OCI-M2 (cell line): ENCODE results near the gene TNS1.

ENCODE experiments used
- DNase-seq: peaks from one replicate; lab custom pipeline; 2025; ENCODE audit not compliant: unreplicated experiment; lab: John Stamatoyannopoulos, UW

TNS1 gene

DNA sequence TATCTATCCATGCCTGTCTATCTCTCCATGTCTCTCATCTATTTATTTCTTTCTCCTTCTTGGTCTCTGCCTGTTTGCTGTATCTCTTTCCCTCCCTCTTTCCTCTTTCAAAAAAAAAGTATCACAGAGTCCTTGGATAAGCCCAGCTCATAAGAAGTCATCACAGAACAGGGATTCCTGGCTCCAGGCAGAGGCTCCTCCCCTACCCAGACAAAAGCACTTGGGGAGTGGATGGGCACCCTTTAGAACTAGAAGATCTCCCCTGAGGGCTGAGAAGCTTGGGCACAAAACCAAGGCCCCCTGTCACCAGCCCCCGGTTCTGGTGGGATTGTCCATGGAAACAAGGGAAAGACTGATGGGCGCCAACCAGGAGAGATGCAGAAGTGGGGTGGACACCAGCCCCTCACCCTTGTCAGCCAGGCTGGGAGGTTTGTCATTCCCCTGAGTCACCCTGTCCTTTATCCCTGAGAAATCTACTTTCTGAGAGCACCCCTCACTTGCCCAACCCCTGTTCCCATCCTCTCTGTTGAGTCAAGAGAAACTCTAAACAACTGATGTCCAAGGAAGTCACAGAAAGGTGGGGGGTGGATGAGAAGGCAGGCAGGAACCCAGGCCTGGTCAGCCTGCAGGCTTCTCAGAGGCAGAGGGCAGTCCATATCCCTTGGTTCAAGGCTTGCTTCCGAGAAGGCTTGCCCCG lies 127.1 kb downstream of the TNS1 start:
- no peak for DNase-seq

DNA sequence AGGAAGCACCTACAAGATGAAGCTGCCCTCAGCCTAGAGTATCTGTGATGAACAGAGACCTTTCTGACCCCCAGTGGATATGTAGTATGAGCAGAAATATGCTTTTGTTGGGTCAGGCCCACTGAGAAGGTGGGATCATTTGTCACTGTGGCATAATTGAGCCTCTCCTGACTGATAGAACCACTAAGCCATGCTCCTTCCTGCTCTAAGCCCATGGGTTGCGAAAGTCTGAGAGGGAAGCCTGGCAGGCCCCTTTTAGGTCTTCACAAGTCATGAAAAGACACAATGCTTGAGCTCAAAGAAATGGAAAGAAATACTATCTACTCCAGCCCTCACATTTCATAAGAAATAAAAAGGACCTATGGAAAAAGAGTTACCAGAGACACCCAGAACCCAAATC lies 127.7 kb downstream of the TNS1 start:
- no peak for DNase-seq

DNA sequence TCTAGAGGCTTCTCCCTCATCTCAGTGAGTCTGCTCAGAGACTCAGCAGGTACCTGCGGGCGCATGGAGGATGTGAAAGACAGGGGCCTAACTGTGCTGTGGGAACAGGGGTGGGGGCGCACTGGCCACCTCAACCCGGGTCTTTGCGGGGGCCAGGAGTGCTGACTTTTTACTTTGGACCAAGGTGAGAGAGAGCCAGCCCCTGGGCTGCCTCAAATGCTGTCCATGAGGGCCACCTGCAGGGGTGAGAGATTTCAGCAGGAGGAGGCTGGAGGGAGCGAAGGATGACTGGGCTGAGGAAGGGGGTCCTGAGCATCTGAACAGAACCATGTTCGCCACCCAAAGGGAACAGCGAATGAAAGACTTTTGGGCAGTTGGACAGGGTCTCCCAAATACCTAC lies 129.4 kb downstream of the TNS1 start:
- DNase-seq, result no peak

DNA sequence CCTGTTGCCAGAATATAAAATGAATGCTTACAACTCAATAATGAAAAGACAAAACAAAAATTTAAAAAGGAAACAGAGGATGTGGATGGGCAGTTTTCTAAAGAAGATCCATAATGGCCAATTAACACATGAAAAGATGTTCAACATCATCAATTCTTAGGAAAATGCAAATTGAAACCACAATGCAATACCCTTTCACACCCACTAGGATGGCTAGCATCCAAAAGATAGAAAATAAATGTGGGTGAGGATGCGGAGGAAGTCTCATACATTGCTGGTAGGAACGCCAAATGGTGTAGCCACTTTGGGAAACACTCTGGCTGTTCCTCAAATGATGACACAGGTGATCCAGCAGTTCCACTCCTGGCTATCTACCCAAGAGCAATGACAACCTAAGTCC lies 130.5 kb downstream of the TNS1 start:
- no peak for DNase-seq

DNA sequence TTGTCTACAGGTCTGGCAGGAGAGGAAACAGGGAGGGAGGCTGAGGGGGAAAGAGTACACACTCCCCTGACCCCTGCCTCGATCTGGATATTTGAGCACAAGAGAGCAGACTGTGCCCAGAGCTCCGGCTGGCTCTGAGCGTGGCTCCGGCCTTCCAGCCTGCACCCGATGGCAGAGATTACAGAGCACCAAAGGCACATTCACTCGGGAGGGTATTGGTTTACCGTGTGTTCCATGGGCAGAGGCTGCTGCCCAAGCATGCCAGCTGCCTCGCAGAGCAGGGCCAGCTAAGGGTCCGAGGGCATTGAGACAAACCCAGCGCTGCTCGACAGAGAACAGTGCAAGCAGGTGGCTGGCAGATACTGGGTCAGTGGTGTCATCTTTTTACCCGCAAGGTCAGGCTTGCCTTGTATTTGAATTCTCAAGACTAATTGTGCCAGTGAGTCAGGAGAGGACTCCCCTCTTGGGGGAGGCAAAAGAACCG lies 132.2 kb downstream of the TNS1 start:
- no peak for DNase-seq

DNA sequence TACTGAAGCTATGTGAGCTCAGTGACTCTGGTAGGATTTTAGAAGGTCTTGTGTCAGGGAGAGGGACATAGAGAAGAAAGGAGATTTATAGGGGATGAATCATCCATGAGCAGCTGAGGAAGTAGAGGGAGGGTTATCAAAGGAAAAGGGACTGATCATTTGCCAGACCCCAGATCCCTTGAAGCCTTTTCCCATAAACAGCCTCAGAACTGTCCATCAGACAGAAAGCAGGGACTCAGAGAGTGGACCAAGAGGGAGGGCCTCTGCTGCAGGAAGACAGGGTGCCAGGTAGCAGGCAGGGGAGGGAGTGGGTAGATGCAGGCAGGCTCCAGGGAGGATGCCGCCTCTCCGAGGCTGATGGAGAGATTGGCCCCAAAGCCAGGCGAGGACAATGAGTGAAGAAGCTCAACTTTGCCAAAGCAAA lies 133.9 kb downstream of the TNS1 start:
- DNase-seq, result no peak

DNA sequence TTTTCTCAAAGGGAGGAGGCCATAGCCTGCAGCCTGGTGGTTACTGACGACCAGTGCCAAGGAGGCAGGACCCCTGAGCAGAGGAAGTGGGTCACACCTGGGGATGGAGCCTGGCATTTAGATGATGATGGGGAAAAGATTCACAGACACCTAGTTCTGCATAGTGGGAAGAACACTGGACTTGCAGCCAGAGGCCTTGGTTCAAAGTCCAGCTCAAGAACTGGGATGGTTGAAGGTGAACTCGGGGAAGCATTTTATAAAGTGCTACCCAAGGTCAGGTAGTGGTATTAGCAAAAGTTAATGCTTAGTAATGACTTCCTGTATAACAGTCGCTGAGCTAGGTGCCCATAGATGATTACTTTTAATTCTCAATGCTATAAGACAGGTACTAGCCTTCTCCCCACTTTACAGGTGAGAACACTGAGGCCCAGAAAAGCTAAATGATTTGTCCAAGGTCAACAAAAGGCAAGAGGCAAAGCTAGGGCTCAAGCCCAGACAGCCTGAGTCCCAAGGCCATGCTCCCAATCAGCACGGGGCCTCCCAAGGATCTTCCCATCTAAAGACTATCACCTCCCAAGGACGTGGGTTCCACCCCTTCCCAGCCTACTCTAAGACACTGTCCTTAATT lies 134.4 kb downstream of the TNS1 start:
- no peak for DNase-seq

DNA sequence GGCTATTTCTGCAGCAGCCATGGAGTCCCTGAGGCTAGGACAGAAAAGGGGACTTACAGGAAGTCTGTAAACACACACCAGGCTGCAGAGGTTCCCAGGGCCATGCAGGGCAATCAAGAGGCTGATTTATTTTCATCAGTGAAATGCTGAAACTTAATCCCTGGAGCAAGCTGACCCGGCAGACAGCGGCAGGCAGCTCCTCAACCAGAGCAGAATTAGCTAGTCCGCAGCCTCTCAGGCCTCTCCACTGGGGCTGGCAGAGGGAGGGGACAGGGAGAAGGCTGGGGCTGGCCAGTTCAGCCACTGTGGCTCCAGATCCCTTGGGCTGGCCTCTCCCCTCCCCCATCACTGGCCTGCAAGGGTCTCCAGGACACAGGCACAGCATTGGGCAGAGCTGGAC lies 136.3 kb downstream of the TNS1 start:
- no peak for DNase-seq

DNA sequence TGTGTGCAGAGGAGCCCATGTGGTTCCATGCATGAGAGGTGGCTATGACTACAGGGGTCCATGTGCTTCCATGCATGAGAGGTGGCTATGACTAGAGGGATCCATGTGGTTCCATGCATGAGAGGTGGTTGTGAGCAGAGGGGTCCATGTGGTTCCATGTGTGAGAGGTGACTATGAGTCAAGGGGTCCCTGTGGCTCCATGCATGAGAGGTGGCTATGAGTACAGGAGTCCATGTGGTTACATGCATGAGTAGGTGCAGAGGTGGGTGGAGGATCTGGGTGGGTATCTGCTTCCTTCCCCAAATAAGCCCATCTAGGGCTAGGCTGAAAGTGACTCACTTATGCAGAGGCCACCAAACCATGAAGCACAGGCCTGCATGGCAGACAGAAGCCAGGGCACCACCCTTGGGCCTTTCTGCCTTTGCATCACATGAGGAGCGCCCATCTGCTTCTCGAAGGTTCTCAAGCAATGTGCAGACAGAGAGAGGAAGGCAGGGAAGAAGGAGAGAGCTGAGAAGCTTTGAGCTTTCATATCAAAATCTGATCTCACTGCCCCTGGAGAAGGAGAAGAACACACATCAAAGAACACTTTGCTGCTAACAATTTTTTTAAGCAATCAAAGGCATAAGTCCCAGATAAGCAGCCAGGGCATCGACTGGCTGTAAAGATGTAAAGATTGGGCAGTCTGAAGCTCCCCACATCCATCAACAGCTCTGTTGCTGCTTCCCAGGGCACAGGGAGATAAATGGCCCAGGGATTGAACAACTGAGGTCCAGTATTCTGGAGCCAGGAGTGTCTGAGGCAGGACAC lies 137.6 kb downstream of the TNS1 start:
- no peak for DNase-seq

DNA sequence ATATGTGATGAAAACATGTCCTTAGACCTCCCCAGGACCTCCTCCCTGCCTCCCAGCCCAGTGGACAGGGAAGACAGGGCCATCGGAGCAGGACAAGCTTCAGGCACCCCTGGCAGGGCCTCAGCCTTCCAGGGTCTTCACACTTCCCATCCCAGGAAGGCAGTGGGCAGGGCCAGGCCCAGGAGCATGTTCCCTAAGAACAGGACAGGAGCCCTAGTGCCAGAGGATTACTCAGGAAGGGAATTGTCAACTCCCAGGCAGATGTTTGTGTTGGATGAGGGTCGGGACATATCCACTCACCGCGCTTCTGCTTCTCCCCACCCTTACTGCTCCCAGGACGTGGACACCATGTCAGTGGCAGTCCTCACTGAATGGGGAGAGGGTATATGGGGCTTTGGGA lies 138.9 kb downstream of the TNS1 start:
- no peak for DNase-seq

DNA sequence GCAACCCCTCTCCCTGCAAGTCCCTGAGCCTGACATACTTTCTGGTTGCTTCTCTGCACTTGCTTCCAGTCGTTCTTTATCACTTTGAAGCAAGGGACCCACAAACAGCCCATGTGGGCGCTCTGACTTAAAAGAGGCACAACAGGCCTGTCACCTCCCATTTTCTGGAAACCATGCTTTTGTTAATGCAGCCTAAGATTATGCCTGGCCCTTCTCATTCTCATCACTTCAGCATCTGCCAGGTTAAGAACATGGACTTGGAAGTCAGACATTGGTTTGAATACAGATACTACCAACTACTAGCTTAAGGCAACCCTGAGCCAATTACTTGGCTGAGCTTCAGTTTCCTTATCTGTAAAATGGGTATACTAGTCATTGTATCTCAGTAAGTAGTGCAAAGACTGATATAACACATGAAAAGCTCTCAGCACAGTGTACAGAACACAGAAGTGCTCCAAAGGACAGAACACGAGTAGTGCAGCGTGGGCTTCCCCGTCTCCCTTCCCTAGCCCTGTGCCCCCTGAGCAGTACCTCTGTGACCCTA lies 141.4 kb downstream of the TNS1 start:
- DNase-seq, result no peak

DNA sequence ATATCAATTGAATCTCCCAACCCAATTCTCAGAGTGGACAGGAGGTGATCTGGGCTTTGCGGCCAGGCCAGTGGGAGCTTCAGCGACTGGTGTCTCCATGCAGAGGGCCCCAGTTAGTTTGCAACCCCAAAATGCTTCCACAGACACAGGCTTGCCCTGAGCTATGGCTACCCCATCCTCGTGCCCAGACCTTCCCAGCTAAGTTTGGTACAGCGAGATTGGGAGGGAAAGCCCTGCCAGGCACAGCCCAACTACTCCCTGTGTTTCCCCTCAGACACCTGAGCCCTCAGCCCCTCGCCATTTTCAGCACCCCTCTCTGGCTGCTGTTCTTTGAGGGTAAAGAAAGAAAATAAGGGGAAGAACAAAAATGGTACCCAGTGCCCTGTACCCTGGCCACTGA lies 142.9 kb downstream of the TNS1 start:
- no peak for DNase-seq

DNA sequence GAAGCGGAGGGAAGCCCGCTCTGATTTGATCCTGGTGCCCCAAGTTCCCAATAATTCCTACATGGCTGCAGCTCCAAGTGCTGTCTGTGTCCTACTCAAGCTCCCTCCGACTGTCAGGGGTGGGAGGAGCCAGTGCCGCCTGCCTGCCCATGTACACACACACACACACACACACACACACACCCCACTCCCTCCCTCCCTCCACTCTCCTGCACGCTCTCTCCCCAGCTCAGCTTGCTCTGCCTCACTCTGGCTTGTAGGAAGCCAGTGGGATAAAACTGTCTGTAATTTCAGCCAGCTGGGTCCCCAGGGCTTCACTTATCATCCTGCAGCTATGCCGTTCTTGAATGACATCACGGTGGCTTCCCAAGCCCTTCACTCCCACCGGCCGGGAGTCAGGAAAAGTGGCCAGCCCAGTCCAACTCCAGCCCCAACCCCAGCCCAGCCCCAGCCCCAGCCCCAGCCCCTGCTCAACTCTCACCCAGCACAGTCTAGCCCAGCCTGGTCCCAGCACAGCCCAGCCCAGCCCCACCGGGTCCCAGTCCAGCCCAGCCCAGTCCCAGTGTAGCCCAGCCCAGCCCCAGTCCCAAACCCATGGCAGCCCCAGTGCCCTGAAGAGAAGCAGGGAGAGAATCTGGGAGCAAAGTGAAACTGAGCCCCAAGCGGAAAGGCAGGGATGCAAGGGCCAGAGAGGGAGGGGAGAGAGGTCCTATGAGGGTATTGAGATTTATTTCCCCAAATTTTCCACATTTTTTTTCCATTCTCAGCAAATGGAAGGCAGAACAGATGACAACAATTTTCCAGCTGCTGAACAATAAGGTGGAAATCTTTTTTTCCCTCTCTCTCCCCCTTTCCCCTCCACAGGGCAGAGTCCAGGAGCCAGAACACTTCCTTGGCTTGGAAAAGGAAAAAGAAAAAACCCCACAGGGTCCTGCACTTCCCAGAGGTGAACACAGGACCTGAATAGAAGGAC lies 144.0 kb downstream of the TNS1 start:
- DNase-seq, result no peak

DNA sequence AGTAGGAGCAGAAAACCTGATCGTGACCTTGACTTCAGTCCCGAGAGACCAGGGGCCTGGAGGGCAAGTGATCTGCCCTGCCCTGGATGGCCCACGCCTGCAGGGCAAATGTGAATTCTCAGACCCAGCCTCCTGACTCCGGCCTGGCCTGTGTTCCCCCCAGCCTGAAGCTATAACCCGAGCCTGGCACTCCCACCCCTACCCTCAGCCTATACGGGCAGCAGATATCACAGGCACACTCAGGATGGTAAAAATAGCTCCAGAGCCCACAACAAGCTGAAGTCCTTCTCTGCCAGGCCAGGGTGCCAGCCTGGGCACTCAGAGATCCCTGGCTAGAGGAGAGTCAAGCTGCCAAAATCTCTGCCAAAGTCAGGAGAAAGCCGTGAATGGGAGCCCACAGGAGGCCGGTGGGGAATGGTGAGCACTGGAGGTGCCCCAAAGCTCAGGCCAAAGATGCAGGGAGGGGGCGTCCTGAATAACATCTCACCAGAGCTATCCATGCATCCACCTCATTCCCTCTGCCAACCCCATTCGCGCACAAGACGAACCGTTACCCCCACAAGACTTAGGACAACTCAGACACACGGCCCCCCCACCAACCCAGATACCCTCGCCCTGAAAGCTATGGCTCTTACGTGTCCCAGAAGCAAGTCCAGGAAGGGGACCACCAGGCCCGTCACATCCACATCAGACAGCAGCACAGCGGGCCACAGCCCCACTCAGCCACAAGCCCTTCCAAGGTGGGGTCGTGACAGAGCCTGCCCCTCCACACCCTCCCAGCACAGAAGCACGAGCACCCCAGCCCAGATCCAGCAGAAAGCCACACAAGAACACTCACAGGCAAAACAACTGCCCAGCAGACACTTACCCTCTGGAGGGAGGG lies 144.9 kb downstream of the TNS1 start:
- DNase-seq, result no peak

DNA sequence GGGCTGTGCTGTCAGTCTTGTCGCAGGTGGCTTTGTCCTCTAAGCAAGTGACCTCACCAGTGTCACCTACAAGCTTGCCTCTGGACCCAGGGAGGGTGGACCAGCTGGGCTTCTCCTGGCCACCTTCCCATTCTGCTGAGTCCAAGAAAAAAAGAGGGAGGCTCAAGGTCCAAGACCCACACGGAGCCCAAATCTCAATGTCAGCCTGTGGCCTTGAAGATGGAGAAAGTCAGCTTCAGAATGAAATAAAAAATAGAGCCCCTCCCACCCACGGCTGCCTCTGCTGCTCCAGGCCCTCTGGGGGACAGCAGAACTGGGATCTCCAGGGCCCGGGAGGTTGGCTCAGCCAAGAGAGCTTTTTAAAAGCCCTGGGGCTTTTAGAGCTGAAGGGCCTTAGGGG lies 145.9 kb downstream of the TNS1 start:
- DNase-seq, result no peak

DNA sequence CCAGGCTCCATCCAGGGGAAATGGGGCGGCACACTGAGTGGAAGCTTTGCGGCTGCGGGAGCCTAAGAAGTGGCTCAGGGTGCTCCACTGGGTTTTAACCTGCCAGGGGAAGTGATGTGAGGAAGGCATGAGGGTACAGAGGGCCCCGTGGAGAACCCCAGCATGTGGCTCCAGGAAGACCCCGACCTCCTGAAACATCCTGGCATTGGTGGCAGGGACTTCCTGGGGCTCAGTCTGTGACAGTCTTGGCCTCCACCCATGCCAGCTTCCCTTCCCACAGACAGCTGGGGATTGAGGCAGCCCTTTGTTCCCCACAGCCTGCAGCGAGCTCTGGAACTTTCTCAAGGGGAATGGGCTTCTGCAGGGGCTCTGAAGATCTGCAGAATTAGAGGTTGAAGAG lies 146.6 kb downstream of the TNS1 start:
- no peak for DNase-seq

DNA sequence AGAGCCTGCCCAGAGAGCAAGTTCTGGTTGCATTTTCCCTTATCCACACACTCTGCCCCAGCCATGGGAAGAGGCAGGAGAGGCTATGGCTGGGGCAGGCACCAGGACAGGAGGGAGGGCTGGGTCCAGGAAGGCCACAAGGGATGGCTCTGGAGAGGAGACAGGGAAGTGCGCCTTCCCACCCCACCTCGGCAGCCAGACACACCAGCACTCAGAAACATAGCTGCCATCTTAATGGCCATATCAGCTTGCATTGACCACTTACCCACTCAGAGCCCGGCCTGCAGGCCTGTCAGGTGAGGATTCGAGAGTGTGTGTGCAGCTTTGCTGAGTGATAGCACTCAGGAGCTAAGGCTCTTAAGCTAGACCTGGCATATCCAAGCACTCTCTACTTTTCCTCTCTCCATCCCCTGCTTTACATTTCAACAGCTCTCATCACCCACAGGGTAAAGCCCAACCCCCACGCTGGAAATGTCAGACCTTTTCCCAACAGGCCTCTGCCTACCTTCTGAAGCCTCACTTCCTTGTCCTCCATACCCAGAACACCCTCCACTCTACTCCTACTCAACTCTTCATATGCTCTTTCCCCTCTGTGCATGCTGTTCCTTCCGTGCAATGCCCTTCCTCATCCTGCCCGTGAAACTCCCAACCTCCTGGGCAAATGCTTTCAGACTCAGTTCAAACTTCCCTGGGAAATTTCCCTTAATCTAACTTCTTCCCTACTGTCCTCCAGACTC lies 147.9 kb downstream of the TNS1 start:
- no peak for DNase-seq

DNA sequence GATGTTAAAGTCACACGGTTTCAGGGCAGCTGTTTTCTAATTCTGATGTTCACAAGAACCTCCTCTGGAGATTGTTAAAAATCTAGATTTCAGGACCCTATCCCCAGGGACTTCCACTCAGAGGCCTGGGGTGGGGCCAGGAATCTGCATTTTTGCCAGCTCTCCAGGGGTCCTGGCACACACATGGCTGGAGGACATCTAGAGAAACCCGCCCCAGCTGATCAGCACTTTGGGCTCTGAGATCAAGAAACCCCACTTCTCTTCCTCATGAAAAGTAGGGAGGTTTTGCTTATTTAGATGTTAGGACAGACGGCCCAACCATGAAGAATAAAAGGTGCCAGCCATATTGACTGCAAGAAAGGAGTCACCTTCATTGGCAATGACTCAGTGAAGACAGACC lies 148.8 kb downstream of the TNS1 start:
- no peak for DNase-seq

DNA sequence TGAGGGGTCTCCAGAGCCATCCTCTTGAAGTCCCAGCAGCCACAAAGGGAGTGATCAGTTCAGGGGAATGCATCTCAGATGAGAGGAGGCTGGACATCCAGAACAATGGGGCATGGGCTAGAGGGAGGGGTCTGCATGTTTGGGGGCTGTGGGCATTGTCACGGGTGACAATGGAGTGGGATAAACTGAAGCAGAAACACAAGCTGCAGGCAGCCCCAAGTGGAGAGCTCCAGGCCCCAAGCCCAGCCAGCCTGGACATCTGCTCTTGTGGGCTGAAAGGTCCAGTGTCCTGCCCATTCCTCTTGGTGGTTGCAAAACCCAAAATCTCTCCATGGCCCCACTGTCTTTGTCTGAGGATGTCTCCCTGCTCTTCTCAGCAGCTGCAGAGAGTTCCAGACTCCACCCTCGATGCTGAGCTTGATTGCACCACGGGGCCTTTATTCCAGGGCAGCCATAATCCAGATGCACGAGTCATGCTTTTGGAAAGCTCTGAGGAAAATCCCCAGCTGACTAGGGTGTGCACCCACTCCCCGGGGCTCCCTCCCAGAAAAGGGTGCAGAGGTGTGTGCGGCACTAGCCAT lies 149.4 kb downstream of the TNS1 start:
- DNase-seq, result no peak
